ENCODE results near the gene GFAP. TPM values are rescaled to one million over a fixed set of nuclear protein-coding genes. Genes with fewer than 3 reads are reported as not detected.

Gene GFAP
- total RNA-seq, 2 experiments from 2014 or later = not detected

- ChIA-PET POLR2A (interaction anchor here (1.8 kb wide), 1 partner anchor 8 kb away, joined by 6 read pairs; no protein-coding TSS in a partner anchor), CTCF (interaction anchor here (1.7 to 7.4 kb wide), 2 partner anchors 9 to 98 kb away, joined by 3 to 119 read pairs; no protein-coding TSS in a partner anchor)
- DNase-seq (no peak), ATAC-seq (no peak)
- intact Hi-C loops (cut with micrococcal nuclease) = loop anchor here (5.0 kb wide), 1 partner anchor 98 kb away; no protein-coding TSS in a partner anchor
- peaks cover 12% of the 10 kb centered on the region for H3K27me3 Mint-ChIP-seq
- no peaks in the 10 kb centered on the region for H3K9me3 Mint-ChIP-seq
- H3K4me3 Mint-ChIP-seq = no peak overlapping the region
- H3K36me3 Mint-ChIP-seq (ENCODE audit: low read depth) = peaks cover 19% of the 10 kb centered on the region
- no peak overlapping the region for H3K27ac Mint-ChIP-seq
- H3K4me1 Mint-ChIP-seq (ENCODE audit: low read depth) = peaks cover 4% of the 10 kb centered on the region
- TF ChIP-seq, protein P1, sequence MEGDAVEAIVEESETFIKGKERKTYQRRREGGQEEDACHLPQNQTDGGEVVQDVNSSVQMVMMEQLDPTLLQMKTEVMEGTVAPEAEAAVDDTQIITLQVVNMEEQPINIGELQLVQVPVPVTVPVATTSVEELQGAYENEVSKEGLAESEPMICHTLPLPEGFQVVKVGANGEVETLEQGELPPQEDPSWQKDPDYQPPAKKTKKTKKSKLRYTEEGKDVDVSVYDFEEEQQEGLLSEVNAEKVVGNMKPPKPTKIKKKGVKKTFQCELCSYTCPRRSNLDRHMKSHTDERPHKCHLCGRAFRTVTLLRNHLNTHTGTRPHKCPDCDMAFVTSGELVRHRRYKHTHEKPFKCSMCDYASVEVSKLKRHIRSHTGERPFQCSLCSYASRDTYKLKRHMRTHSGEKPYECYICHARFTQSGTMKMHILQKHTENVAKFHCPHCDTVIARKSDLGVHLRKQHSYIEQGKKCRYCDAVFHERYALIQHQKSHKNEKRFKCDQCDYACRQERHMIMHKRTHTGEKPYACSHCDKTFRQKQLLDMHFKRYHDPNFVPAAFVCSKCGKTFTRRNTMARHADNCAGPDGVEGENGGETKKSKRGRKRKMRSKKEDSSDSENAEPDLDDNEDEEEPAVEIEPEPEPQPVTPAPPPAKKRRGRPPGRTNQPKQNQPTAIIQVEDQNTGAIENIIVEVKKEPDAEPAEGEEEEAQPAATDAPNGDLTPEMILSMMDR (IDR thresholded peaks at IDR 0.05) = no peak
Observed at GRCh38 chr17:44924107-44924544, 8.8 kb upstream of the GFAP start.

GRCh38 chr17:44922746-44923470 lies 7.6 kb upstream of the GFAP start:
- ChIA-PET CTCF (interaction anchor here (1.5 to 7.4 kb wide), 4 partner anchors 10 to 147 kb away, joined by 3 to 119 read pairs (median 6); no protein-coding TSS in a partner anchor), POLR2A (interaction anchor here (1.8 to 3.8 kb wide), 2 partner anchors 9 to 97 kb away, joined by 6 to 21 read pairs; no protein-coding TSS in a partner anchor)
- no peak for ATAC-seq
- intact Hi-C loops (cut with micrococcal nuclease) = loop anchor here (5.0 kb wide), 1 partner anchor 99 kb away; no protein-coding TSS in a partner anchor
- TF ChIP-seq, protein P1 (IDR thresholded peaks at IDR 0.05) = no peak
- H3K9me3 Mint-ChIP-seq = no peaks in the 10 kb centered on the region
- H3K4me1 Mint-ChIP-seq (ENCODE audit: low read depth) = peaks cover 4% of the 10 kb centered on the region
- peaks cover 12% of the 10 kb centered on the region for H3K36me3 Mint-ChIP-seq (ENCODE audit: low read depth)
- no peak for DNase-seq
- peaks cover 12% of the 10 kb centered on the region for H3K27me3 Mint-ChIP-seq
- no peak overlapping the region for H3K27ac Mint-ChIP-seq
- no peak overlapping the region for H3K4me3 Mint-ChIP-seq

- TF ChIP-seq, protein P1 (IDR thresholded peaks at IDR 0.05) = no peak
- ChIA-PET POLR2A (interaction anchor here (1.6 to 3.8 kb wide), 2 partner anchors 15 to 98 kb away, joined by 6 to 21 read pairs; no protein-coding TSS in a partner anchor), CTCF (interaction anchor here (1.5 to 7.4 kb wide), 4 partner anchors 11 to 174 kb away, joined by 3 to 119 read pairs (median 7); no protein-coding TSS in a partner anchor)
- no peak overlapping the region for H3K27ac Mint-ChIP-seq
- no peak overlapping the region for H3K4me3 Mint-ChIP-seq
- intact Hi-C loops (cut with micrococcal nuclease) = loop anchor here (5.0 kb wide), 1 partner anchor 100 kb away; no protein-coding TSS in a partner anchor
- no peak for ATAC-seq
- H3K9me3 Mint-ChIP-seq = no peaks in the 10 kb centered on the region
- H3K27me3 Mint-ChIP-seq = peaks cover 12% of the 10 kb centered on the region
- peaks cover 7% of the 10 kb centered on the region for H3K36me3 Mint-ChIP-seq (ENCODE audit: low read depth)
- H3K4me1 Mint-ChIP-seq (ENCODE audit: low read depth) = peaks cover 4% of the 10 kb centered on the region
- no peak for DNase-seq
Observed at GRCh38 chr17:44922136-44922535, 6.8 kb upstream of the GFAP start.

- no peaks in the 10 kb centered on the region for H3K9me3 Mint-ChIP-seq
- H3K27me3 Mint-ChIP-seq = peaks cover 12% of the 10 kb centered on the region
- TF ChIP-seq, protein P1 (IDR thresholded peaks at IDR 0.05) = no peak
- CTCF ChIA-PET = interaction anchor here (1.0 to 7.4 kb wide), 14 partner anchors 10 to 276 kb away, joined by 3 to 119 read pairs (median 9); partner anchors contain the start of genes ACBD4 and EFTUD2
- DNase-seq = no peak
- POLR2A ChIA-PET = interaction anchor here (1.1 to 3.8 kb wide), 4 partner anchors 16 to 99 kb away, joined by 3 to 21 read pairs (median 4); no protein-coding TSS in a partner anchor
- ATAC-seq = no peak
- intact Hi-C loops (cut with micrococcal nuclease) = loop anchor here (5.0 kb wide), 1 partner anchor 101 kb away; no protein-coding TSS in a partner anchor
- peaks cover 4% of the 10 kb centered on the region for H3K36me3 Mint-ChIP-seq (ENCODE audit: low read depth)
- no peak overlapping the region for H3K27ac Mint-ChIP-seq
- H3K4me3 Mint-ChIP-seq = no peak overlapping the region
- H3K4me1 Mint-ChIP-seq (ENCODE audit: low read depth) = peaks cover 4% of the 10 kb centered on the region
Observed at GRCh38 chr17:44921122-44921882, 6.0 kb upstream of the GFAP start.
